RWPE1 (cell line): ENCODE measurements around the gene CIB2.

Experiments used
- CTCF ChIA-PET: fragments of 350-600 bp; sonication (Branson Sonifier 250); formaldehyde crosslinking; extraction: SDS; loops from one replicate; lab custom pipeline; 2021; lab: Yijun Ruan, JAX
- POLR2A ChIA-PET: fragments of 400-600 bp; formaldehyde crosslinking; extraction: SDS; loops from one replicate; lab custom pipeline; 2020; ENCODE audit warnings: antibody characterized with exemption; ENCODE audit not compliant: low non-redundant PET; lab: Yijun Ruan, JAX
- DNase-seq: peaks from one replicate; pipeline ENCODE4 v3.0.0; 2012; ENCODE audit warnings: low spot score
- H3K27ac ChIP-seq: fragments of 450-650 bp; 2 replicates; pipeline ENCODE4 v1.5.1; 2017
- CTCF ChIP-seq: fragments of 450-650 bp; conservative IDR thresholded peaks from 2 replicates; pipeline ENCODE4 v1.5.1; 2017; ENCODE audit warnings: low read depth, mild to moderate bottlenecking

The CIB2 gene

GRCh38 chr15:78131295-78132061 is at the start of gene CIB2:
Gene CIB2 (minus strand): TSS chr15:78131445. CDS start chr15:78131215, 230 bp downstream.
- H3K27ac ChIP-seq: peak within 1 kb of the TSS; percentile 22
- CTCF ChIA-PET: interaction anchor here (0.6 to 2.1 kb wide), 22 partner anchors 9 to 436 kb away, joined by 3 to 11 read pairs (median 4); partner anchors contain the start of gene IDH3A
- POLR2A ChIA-PET: no interaction called here
- DNase-seq: peak; percentile 78
- peak; percentile 95 for TF ChIP-seq CTCF

- no peak overlapping the region for H3K27ac ChIP-seq
- DNase-seq: no peak
- ChIA-PET CTCF (interaction anchor here (0.8 kb wide), 1 partner anchor 25 kb away, joined by 3 read pairs; no protein-coding TSS in a partner anchor), POLR2A (no interaction called here)
- TF ChIP-seq CTCF: no peak
Observed at GRCh38 chr15:78179906-78180305, 48.7 kb upstream of the CIB2 start.

GRCh38 chr15:78179286-78179840 is 48.1 kb upstream of the CIB2 start:
- DNase-seq: no peak
- no peak for TF ChIP-seq CTCF
- ChIA-PET CTCF (no interaction called here), POLR2A (no interaction called here)
- H3K27ac ChIP-seq: no peak overlapping the region

- no peak for TF ChIP-seq CTCF
- H3K27ac ChIP-seq: no peak overlapping the region
- POLR2A ChIA-PET: no interaction called here
- CTCF ChIA-PET: interaction anchor here (0.6 to 2.8 kb wide), 5 partner anchors 18 to 204 kb away, joined by 3 to 24 read pairs (median 5); no protein-coding TSS in a partner anchor
- no peak for DNase-seq
Observed at GRCh38 chr15:78178064-78178463, 46.8 kb upstream of the CIB2 start.

GRCh38 chr15:78177447-78177873 is 46.2 kb upstream of the CIB2 start:
- ChIA-PET CTCF (interaction anchor here (0.6 to 2.8 kb wide), 6 partner anchors 18 to 203 kb away, joined by 3 to 24 read pairs (median 4); no protein-coding TSS in a partner anchor), POLR2A (no interaction called here)
- DNase-seq: peak; percentile 39
- no peak overlapping the region for H3K27ac ChIP-seq
- TF ChIP-seq CTCF: peak; percentile 82

- H3K27ac ChIP-seq: no peak overlapping the region
- ChIA-PET CTCF (interaction anchor here (2.3 kb wide), 1 partner anchor 20 kb away, joined by 8 read pairs; no protein-coding TSS in a partner anchor), POLR2A (no interaction called here)
- TF ChIP-seq CTCF: no peak
- no peak for DNase-seq
Observed at GRCh38 chr15:78175330-78175729, 44.1 kb upstream of the CIB2 start.
